A673 (cell line): Measurements from ENCODE around the gene HYI.

Source experiments
- EZH2 ChIP-seq: fragments of 200-600 bp; sonication (generic); IDR thresholded peaks from 2 replicates; pipeline ENCODE4 v1.6.1; 2017; ENCODE audit warnings: borderline replicate concordance, low read depth, mild to moderate bottlenecking, mixed read lengths, antibody characterized with exemption, low read length; ENCODE audit not compliant: poor library complexity, severe bottlenecking
- TF ChIP-seq, protein P1 (sequence below): fragments of 300-800, 200-600 bp; sonication (generic); conservative IDR thresholded peaks from 2 replicates; pipeline ENCODE4 v1.5.1; 2017; ENCODE audit warnings: low read depth, mild to moderate bottlenecking, antibody characterized with exemption, low read length, moderate library complexity, mixed read lengths

DNA sequence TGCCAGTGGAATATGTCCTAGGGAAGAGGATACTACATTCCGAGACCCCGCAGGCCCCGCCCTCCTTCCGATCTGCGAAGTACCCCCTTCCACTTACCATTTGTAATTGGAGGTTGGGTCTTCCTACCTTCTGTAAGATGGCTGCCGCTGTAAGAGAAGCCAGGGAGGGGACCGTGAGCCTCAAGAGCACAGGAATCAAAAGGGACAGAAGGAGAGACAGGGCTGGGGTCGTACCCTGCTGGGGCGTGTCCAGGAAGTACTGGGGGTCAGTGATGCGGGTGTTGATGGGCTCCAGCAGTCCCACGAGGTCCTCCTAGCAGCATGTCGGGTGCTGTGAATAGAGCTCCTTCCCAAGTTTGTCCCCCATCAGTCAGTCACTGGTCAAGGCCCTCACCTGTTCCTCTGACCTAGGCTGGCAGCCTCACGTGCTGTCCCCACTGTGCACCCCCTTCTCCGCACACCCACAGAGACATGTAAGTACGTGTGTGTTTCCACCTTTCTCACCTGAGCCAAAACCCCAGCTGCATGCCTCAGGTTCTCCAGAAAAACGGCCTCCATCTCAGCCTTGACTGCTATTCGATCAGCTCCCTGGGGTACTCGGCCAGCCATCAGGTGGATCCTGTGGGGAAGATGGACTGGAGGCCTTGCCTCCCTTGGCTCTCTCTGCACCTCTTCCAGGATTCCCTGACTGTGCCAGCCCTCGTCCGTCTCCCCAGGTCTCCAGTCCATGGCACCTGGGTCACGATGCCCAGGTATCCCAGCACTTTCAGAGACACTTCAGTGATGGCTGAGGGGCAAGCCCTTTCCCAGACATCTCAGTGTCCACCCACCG, 1.8 kb downstream of the HYI start:
- TF ChIP-seq, protein P1, sequence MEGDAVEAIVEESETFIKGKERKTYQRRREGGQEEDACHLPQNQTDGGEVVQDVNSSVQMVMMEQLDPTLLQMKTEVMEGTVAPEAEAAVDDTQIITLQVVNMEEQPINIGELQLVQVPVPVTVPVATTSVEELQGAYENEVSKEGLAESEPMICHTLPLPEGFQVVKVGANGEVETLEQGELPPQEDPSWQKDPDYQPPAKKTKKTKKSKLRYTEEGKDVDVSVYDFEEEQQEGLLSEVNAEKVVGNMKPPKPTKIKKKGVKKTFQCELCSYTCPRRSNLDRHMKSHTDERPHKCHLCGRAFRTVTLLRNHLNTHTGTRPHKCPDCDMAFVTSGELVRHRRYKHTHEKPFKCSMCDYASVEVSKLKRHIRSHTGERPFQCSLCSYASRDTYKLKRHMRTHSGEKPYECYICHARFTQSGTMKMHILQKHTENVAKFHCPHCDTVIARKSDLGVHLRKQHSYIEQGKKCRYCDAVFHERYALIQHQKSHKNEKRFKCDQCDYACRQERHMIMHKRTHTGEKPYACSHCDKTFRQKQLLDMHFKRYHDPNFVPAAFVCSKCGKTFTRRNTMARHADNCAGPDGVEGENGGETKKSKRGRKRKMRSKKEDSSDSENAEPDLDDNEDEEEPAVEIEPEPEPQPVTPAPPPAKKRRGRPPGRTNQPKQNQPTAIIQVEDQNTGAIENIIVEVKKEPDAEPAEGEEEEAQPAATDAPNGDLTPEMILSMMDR = no peak
- no peak for TF ChIP-seq EZH2
